Loucy (cell line): ENCODE results near the gene GLRX5.
A peak's percentile ranks its signal among the peaks of the same experiment; 100 is the strongest.

ENCODE experiments used
- H2AFZ ChIP-seq: fragments of 200-600 bp; sonication (generic); 2 replicates; pipeline ENCODE4 v1.6.0; 2016; ENCODE audit warnings: antibody characterized with exemption, mild to moderate bottlenecking, low read length, moderate library complexity
- H3F3A ChIP-seq: fragments of 200-600 bp; 2 replicates; pipeline ENCODE4 v1.6.0; 2016; ENCODE audit warnings: antibody characterized with exemption, low read depth, mild to moderate bottlenecking
- H3K27me3 ChIP-seq: fragments of 200-600 bp; sonication (generic); 2 replicates; pipeline ENCODE4 v1.6.1; 2014; ENCODE audit warnings: low read length, mild to moderate bottlenecking; ENCODE audit not compliant: insufficient read depth, poor library complexity, severe bottlenecking
- H3K36me3 ChIP-seq: fragments of 200-600 bp; sonication (generic); 2 replicates; pipeline ENCODE4 v1.6.1; 2016; ENCODE audit warnings: low read length; ENCODE audit not compliant: insufficient read depth
- H3K4me1 ChIP-seq: fragments of 200-600 bp; sonication (generic); 2 replicates; pipeline ENCODE4 v1.5.1; 2014; ENCODE audit warnings: low read length, mild to moderate bottlenecking; ENCODE audit not compliant: insufficient read depth, poor library complexity, severe bottlenecking
- H3K4me2 ChIP-seq: fragments of 200-600 bp; sonication (generic); 2 replicates; pipeline ENCODE4 v1.6.0; 2014; ENCODE audit warnings: antibody characterized with exemption, low read length, low read depth, mild to moderate bottlenecking; ENCODE audit not compliant: poor library complexity, severe bottlenecking
- H3K4me3 ChIP-seq: fragments of 200-600 bp; sonication (generic); 2 replicates; pipeline ENCODE4 v1.5.1; 2014; ENCODE audit warnings: low read length, mild to moderate bottlenecking, mixed read lengths; ENCODE audit not compliant: poor library complexity, severe bottlenecking
- H3K79me2 ChIP-seq: fragments of 200-600 bp; sonication (generic); 2 replicates; pipeline ENCODE4 v1.6.1; 2014; ENCODE audit warnings: low read length; ENCODE audit not compliant: insufficient read depth
- H3K9ac ChIP-seq: fragments of 200-600 bp; sonication (generic); 2 replicates; pipeline ENCODE4 v1.6.0; 2014; ENCODE audit warnings: mild to moderate bottlenecking, low read depth, low read length, moderate library complexity; ENCODE audit not compliant: poor library complexity, severe bottlenecking
- H3K9me2 ChIP-seq: fragments of 200-600 bp; sonication (generic); replicated peaks from 2 replicates; pipeline ENCODE4 v1.6.1; 2016; ENCODE audit warnings: low read depth, low read length, mixed read lengths
- H3K9me3 ChIP-seq: fragments of 200-600 bp; sonication (generic); 2 replicates; pipeline ENCODE4 v1.6.1; 2014; ENCODE audit warnings: mild to moderate bottlenecking, antibody characterized with exemption, low read length, low read depth; ENCODE audit not compliant: insufficient read depth
- H4K20me1 ChIP-seq: fragments of 200-600 bp; sonication (generic); 2 replicates; pipeline ENCODE4 v1.6.0; 2014; ENCODE audit warnings: antibody characterized with exemption, low read length, mild to moderate bottlenecking; ENCODE audit not compliant: insufficient read depth, poor library complexity, severe bottlenecking
- EZH2phosphoT487 ChIP-seq: fragments of 200-600 bp; IDR thresholded peaks from 2 replicates; pipeline ENCODE4 v1.6.1; 2018; ENCODE audit warnings: antibody characterized with exemption, mild to moderate bottlenecking, moderate library complexity, borderline replicate concordance
- TF ChIP-seq, protein P1 (sequence below): fragments of 200-600 bp; sonication (generic); conservative IDR thresholded peaks from 2 replicates; pipeline ENCODE4 v1.5.1; 2014; ENCODE audit warnings: mild to moderate bottlenecking, antibody characterized with exemption, low read length

Gene GLRX5

GRCh38 chr14:95522556-95522955, 12.3 kb upstream of the GLRX5 start:
- Histone ChIP-seq H4K20me1 (no peaks in the 10 kb centered on the region), H2AFZ (no peak overlapping the region), H3K9me3 (no peaks in the 10 kb centered on the region), H3K4me2 (no peak overlapping the region), H3K79me2 (peaks cover 10% of the 10 kb centered on the region; the same call in 1 of the 2 replicates), H3K36me3 (no peaks in the 10 kb centered on the region), H3K4me3 (no peak overlapping the region), H3F3A (0 out of 2 replicates have a peak, but pooled peaks cover under 1% of the 10 kb centered on the region), H3K9me2 (no peaks in the 10 kb centered on the region), H3K27me3 (no peaks in the 10 kb centered on the region), H3K9ac (no peak overlapping the region), H3K4me1 (peaks cover 60% of the 10 kb centered on the region)
- TF ChIP-seq EZH2phosphoT487: no peak
- TF ChIP-seq, protein P1, sequence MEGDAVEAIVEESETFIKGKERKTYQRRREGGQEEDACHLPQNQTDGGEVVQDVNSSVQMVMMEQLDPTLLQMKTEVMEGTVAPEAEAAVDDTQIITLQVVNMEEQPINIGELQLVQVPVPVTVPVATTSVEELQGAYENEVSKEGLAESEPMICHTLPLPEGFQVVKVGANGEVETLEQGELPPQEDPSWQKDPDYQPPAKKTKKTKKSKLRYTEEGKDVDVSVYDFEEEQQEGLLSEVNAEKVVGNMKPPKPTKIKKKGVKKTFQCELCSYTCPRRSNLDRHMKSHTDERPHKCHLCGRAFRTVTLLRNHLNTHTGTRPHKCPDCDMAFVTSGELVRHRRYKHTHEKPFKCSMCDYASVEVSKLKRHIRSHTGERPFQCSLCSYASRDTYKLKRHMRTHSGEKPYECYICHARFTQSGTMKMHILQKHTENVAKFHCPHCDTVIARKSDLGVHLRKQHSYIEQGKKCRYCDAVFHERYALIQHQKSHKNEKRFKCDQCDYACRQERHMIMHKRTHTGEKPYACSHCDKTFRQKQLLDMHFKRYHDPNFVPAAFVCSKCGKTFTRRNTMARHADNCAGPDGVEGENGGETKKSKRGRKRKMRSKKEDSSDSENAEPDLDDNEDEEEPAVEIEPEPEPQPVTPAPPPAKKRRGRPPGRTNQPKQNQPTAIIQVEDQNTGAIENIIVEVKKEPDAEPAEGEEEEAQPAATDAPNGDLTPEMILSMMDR: no peak

DNA sequence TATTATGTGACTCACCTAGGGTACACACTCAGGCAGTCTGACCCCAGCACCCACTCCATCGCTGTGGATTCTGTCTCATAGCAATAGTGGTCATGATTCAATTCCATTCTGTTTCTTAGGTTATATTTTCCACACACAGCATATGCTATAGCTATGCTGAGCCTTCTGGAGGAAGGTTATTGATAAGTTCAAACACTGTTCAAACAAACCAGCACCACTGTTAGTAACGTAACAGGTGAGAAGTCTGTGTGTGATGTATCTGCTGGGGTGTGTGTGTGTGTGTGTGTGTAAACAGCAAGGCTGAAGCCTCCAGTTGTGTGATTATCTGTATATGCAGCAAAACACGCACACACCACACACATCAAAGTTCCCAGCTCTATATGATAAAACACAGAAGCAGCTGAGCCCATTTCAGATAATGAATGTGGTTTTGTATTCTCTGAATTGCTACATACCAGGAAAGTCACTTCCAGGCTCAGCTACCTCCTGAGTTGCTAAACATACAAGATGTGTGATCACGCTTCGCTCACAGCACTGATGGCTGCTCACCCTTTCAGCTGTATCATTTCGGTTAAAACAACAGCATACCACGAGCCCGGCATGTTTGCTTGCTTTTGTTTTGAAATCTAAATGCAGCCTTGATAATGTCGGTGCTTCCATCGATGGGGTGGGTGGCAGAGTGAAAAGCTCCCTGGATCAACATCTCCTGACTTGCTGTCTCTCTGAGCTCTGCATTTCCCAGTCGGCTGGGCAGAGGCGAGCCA, 11.6 kb upstream of the GLRX5 start:
- no peaks in the 10 kb centered on the region for H3K9me2 ChIP-seq
- no peaks in the 10 kb centered on the region for H3K9me3 ChIP-seq
- no peak for TF ChIP-seq EZH2phosphoT487
- TF ChIP-seq, protein P1: no peak
- no peaks in the 10 kb centered on the region for H4K20me1 ChIP-seq
- H3K9ac ChIP-seq: peak overlapping the region; percentile 44
- H3K79me2 ChIP-seq: peaks cover 10% of the 10 kb centered on the region; the same call in 1 of the 2 replicates
- H3K27me3 ChIP-seq: no peaks in the 10 kb centered on the region
- peak overlapping the region; percentile 13 for H3K4me2 ChIP-seq
- no peak overlapping the region for H3K4me3 ChIP-seq
- 0 out of 2 replicates have a peak, but pooled peaks cover 4% of the 10 kb centered on the region for H3F3A ChIP-seq
- no peaks in the 10 kb centered on the region for H3K36me3 ChIP-seq
- H3K4me1 ChIP-seq: peaks cover 53% of the 10 kb centered on the region
- H2AFZ ChIP-seq: no peak overlapping the region

DNA sequence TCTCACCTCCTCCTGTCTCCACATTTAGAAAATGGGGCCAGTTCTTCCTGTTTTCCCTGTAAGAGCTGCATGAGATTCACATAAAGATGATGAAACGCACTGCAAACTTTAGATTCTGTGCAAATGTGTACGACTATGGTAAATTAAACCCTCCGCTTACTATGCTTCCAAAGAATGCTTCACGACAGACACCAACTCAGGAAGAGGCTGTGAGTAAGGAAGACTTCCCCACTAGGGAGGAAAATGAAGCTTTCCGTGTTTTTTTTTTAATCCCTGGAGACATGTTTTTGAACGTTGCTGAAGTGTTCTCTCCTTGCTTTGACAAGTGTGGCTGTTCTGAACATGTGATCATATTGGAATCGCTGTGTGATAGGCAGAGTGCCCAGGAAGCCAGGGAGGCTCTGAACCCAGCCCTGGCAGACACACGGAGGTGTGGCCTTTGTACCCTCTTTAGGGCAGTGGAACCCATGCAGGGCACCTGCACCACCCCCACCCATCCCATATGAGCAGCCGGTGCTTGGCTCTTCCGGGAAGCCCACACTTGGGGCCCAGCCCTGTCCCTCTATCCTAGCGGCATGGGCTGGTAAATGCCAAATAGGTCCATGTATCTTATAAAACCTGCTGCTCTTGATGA, 10.9 kb upstream of the GLRX5 start:
- no peaks in the 10 kb centered on the region for H3K9me2 ChIP-seq
- 0 out of 2 replicates have a peak, but pooled peaks cover 4% of the 10 kb centered on the region for H3F3A ChIP-seq
- H4K20me1 ChIP-seq: no peaks in the 10 kb centered on the region
- TF ChIP-seq EZH2phosphoT487: no peak
- TF ChIP-seq, protein P1: no peak
- H3K36me3 ChIP-seq: no peaks in the 10 kb centered on the region
- H3K9ac ChIP-seq: peak overlapping the region; percentile 44
- no peak overlapping the region for H3K4me3 ChIP-seq
- H3K9me3 ChIP-seq: no peaks in the 10 kb centered on the region
- peaks cover 46% of the 10 kb centered on the region for H3K4me1 ChIP-seq
- H3K4me2 ChIP-seq: peak overlapping the region; percentile 13
- H3K79me2 ChIP-seq: peaks cover 14% of the 10 kb centered on the region; the same call in 1 of the 2 replicates
- no peak overlapping the region for H2AFZ ChIP-seq
- H3K27me3 ChIP-seq: no peaks in the 10 kb centered on the region
